Fibroblast of lung (primary cell): ENCODE data around the gene ALDH1A1. TPM values are rescaled to one million over a fixed set of nuclear protein-coding genes. Genes with fewer than 3 reads are reported as not detected.
A peak's percentile ranks its signal among the peaks of the same experiment; 100 is the strongest.
"Not testable (repeated sequence)": the region's sequence is repeated elsewhere in the genome, so short reads cannot be mapped to it uniquely, and the experiment has no call there.

ENCODE experiments used
- DNase-seq, 2 donors: peaks; one replicate each; pipeline versions ENCODE4 v3.0.0 to v3.0.0-alpha.2; 2010; ENCODE audit warnings: low read depth in 2 of 2
- H2AFZ ChIP-seq: 2 replicates; pipeline ENCODE4 v1.5.1; 2012; ENCODE audit warnings: low read length, control low read depth, inconsistent platforms
- H3K27ac ChIP-seq: 2 replicates; pipeline ENCODE4 v1.5.1; 2011; ENCODE audit warnings: low read length, control low read depth; ENCODE audit not compliant: insufficient read depth
- H3K27me3 ChIP-seq: 2 replicates; pipeline ENCODE4 v1.5.1; 2011; ENCODE audit warnings: mild to moderate bottlenecking, low read length; ENCODE audit not compliant: control insufficient read depth, insufficient read depth
- H3K36me3 ChIP-seq: 2 replicates; pipeline ENCODE4 v1.5.1; 2011; ENCODE audit warnings: low read length; ENCODE audit not compliant: control insufficient read depth, insufficient read depth
- H3K4me1 ChIP-seq: 2 replicates; pipeline ENCODE4 v1.5.1; 2011; ENCODE audit warnings: low read length; ENCODE audit not compliant: control insufficient read depth, insufficient read depth; ENCODE audit errors: extremely low read depth
- H3K4me2 ChIP-seq: 2 replicates; pipeline ENCODE4 v1.5.1; 2011; ENCODE audit warnings: low read length, control low read depth; ENCODE audit not compliant: insufficient read depth; ENCODE audit errors: extremely low read depth
- H3K4me3 ChIP-seq, 4 experiments: fragments of 200-600 bp in 1 of 4; sonication (generic) in 1 of 4; replicated peaks in 1 of 4; 2 replicates each; pipeline ENCODE4 v1.5.1; 2011 to 2016; ENCODE audit warnings: low read length in 4 of 4, low read depth in 3 of 4, mild to moderate bottlenecking in 3 of 4, control low read depth in 2 of 4, inconsistent platforms in 1 of 4, mixed read lengths in 1 of 4; ENCODE audit not compliant: insufficient read depth in 1 of 4; ENCODE audit errors: control extremely low read depth in 1 of 4
- H3K79me2 ChIP-seq: 2 replicates; pipeline ENCODE4 v1.5.1; 2012; ENCODE audit warnings: mild to moderate bottlenecking, low read length, inconsistent platforms; ENCODE audit not compliant: control insufficient read depth, insufficient read depth
- H3K9ac ChIP-seq: 2 replicates; pipeline ENCODE4 v1.5.1; 2011; ENCODE audit warnings: mild to moderate bottlenecking, low read length, control low read depth; ENCODE audit not compliant: insufficient read depth
- H3K9me3 ChIP-seq: 2 replicates; pipeline ENCODE4 v1.5.1; 2012; ENCODE audit warnings: low read depth, low read length; ENCODE audit not compliant: control insufficient read depth, insufficient read depth
- H4K20me1 ChIP-seq: 2 replicates; pipeline ENCODE4 v1.5.1; 2011; ENCODE audit warnings: low read length; ENCODE audit not compliant: control insufficient read depth, insufficient read depth; ENCODE audit errors: extremely low read depth
- CTCF ChIP-seq, 2 donors: IDR thresholded peaks in 1 of 2; conservative IDR thresholded peaks in 1 of 2; 1 replicate in 1 of 2; 2 replicates in 1 of 2; pipeline ENCODE4 v1.5.1; 2011 to 2012; ENCODE audit warnings: low read length in 2 of 2, control low read depth in 1 of 2, inconsistent platforms in 1 of 2, low read depth in 1 of 2, mild to moderate bottlenecking in 1 of 2
- EZH2 ChIP-seq: IDR thresholded peaks from 2 replicates; pipeline ENCODE4 v1.5.1; 2012; ENCODE audit warnings: low read length, control low read depth, mild to moderate bottlenecking; ENCODE audit errors: missing control alignments
- polyA plus RNA-seq, 2 donors: library from polyadenylated mRNA; depleted of rRNA in 1 of 2; stranded (reverse) in 1 of 2; unstranded in 1 of 2; fragments of >200 nt; gene quantifications; 2 replicates each; pipeline ENCODE4 v1.2.1, GENCODE V29; 2011 to 2012; ENCODE audit warnings: missing spikeins in 1 of 2
- total RNA-seq: library from RNA; depleted of rRNA; stranded (reverse); fragments of >200 nt; gene quantifications from 2 replicates; pipeline ENCODE4 v1.2.1, GENCODE V29; 2014

Gene ALDH1A1
- total and polyA plus RNA-seq, 2 donors (not counting 1 experiment from before 2014, with no cell fraction given): 7.4 to 46.1 TPM

GRCh38 chr9:72863456-72864094 is 89.3 kb downstream of the ALDH1A1 start:
- Histone ChIP-seq H4K20me1 (no peaks in the 10 kb centered on the region), H3K4me3 (no peak overlapping the region), H3K27me3 (no peaks in the 10 kb centered on the region), H3K4me2 (no peak overlapping the region), H3K9me3 (no peaks in the 10 kb centered on the region), H3K27ac (no peak overlapping the region), H3K9ac (no peak overlapping the region), H3K36me3 (no peaks in the 10 kb centered on the region), H2AFZ (no peak overlapping the region), H3K4me1 (no peaks in the 10 kb centered on the region), H3K79me2 (no peaks in the 10 kb centered on the region)
- no peak for TF ChIP-seq EZH2
- TF ChIP-seq CTCF (conservative IDR thresholded peaks at IDR 0.05 in 1 of 2, IDR thresholded peaks at IDR 0.05 in 1 of 2; ENCODE audit: low read depth in 1 of 2, low read length in 2 of 2): no peak
- DNase-seq: peak in 1 of 2 donors; percentile 48

- H3K9me3 ChIP-seq, DNase-seq, H3K4me3 ChIP-seq, H4K20me1 ChIP-seq, H3K27me3 ChIP-seq, H3K27ac ChIP-seq, H3K4me2 ChIP-seq, H3K9ac ChIP-seq, H3K4me1 ChIP-seq, H3K79me2 ChIP-seq, H3K36me3 ChIP-seq, H2AFZ ChIP-seq: not testable (repeated sequence)
These were observed 90.1 kb downstream of the ALDH1A1 start for GRCh38 chr9:72862788-72863187.

- DNase-seq: peak; percentile 29 to 30
- TF ChIP-seq CTCF (conservative IDR thresholded peaks at IDR 0.05 in 1 of 2, IDR thresholded peaks at IDR 0.05 in 1 of 2; ENCODE audit: low read depth in 1 of 2, low read length in 2 of 2) (no peak), EZH2 (no peak)
- peak overlapping the region; percentile 69 for H2AFZ ChIP-seq
These were observed 94.6 kb downstream of the ALDH1A1 start for GRCh38 chr9:72858089-72858912.

More at GRCh38 chr9:72858089-72858912, 94.6 kb downstream of the ALDH1A1 start:
- H3K9me3 ChIP-seq: no peaks in the 10 kb centered on the region
- H3K27ac ChIP-seq: no peak overlapping the region
- H3K36me3 ChIP-seq: no peaks in the 10 kb centered on the region
- H3K4me1 ChIP-seq: peaks cover 3% of the 10 kb centered on the region
- no peak overlapping the region for H3K4me2 ChIP-seq
- H4K20me1 ChIP-seq: no peaks in the 10 kb centered on the region
- H3K4me3 ChIP-seq: no peak overlapping the region
- no peaks in the 10 kb centered on the region for H3K27me3 ChIP-seq
- H3K9ac ChIP-seq: no peak overlapping the region
- H3K79me2 ChIP-seq: no peaks in the 10 kb centered on the region
